GM21423 (cell line): Measurements from ENCODE around the gene FGF5.
"Not testable (repeated sequence)": the region's sequence is repeated elsewhere in the genome, so short reads cannot be mapped to it uniquely, and the experiment has no call there.

Experiments used
- ATAC-seq: cut with Tn5 transposase; IDR thresholded peaks from one replicate; pipeline ENCODE4 v1.9.1; 2021; ENCODE audit warnings: mild to moderate bottlenecking, moderate library complexity; ENCODE audit not compliant: unreplicated experiment

Gene FGF5

DNA sequence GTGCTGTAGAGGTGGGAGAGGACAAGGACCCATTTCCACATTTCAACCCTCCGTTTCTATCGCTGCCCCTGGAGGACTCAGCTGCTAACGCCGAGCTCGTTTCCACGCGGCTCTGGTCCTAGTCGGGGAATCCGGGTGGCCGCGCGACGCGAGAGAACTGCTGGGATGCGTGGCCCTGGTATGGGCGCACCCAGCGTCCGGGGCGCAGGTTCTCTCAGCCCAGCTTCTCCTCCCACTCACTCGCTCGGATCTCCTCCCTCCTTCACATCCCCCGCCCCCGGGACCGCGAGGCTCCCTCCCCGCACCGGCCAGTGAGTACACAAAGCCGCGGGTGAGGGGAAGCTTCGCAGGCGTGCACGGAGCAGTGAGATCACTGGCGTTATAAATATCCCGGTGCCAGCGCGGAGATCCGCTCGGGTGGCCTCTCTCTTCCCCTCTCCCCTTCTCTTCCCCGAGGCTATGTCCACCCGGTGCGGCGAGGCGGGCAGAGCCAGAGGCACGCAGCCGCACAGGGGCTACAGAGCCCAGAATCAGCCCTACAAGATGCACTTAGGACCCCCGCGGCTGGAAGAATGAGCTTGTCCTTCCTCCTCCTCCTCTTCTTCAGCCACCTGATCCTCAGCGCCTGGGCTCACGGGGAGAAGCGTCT, at the start of gene FGF5:
Gene FGF5, plus strand, starts transcription at position 412 of the 649 bp plus-strand sequence. Its CDS starts 161 bp downstream, at position 573.
- peak; percentile 48 for ATAC-seq

GRCh38 chr4:80219301-80220025, 47.0 kb upstream of the FGF5 start:
- ATAC-seq: no peak

GRCh38 chr4:80220711-80221110, 45.8 kb upstream of the FGF5 start:
- no peak for ATAC-seq

- ATAC-seq: no peak
Measured at GRCh38 chr4:80221161-80221560, 45.3 kb upstream of the FGF5 start.

DNA sequence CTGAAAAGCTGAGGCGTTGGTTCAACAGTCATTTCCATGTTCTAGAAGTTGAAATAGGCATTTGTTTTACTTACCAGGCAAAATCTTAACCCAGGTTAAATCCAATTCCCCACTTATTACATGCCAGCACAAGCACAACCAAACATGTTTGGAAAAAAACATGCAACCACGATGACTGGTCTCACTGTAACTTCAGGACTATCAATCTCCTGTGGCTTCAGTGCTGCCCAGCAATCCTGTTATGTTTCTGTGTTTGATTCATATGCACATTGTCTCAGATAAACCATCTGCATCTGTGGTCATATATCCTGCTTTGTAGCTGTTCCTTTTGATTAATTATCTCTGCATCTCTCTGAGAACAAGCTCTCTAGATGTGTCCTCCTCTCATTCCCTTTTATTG, 40.9 kb upstream of the FGF5 start:
- no peak for ATAC-seq

DNA sequence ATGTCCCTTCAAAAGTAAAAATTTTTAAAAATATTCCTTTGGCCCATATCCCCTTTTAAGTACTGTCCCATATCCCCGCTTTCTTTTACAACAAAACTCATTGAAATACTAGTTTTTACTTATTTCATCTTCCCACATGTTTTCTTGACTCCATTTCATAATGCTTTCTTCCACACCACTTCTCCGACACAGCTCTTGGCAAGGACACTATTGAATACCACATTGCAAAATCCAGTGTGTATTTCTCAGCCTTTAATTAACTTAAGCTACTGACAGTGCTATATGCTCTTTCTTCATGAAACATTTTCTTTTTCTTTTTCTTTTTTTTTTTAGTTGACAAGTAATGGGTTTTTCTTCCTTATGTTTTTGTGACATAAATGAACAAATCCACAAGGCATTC, 40.4 kb upstream of the FGF5 start:
- ATAC-seq: no peak

GRCh38 chr4:80228460-80228859, 38.0 kb upstream of the FGF5 start:
- ATAC-seq: no peak

GRCh38 chr4:80229128-80229527, 37.3 kb upstream of the FGF5 start:
- no peak for ATAC-seq

GRCh38 chr4:80229590-80229989, 36.9 kb upstream of the FGF5 start:
- peak; percentile 92 for ATAC-seq

- no peak for ATAC-seq
Measured at GRCh38 chr4:80231180-80231579, 35.3 kb upstream of the FGF5 start.

GRCh38 chr4:80232707-80233370, 33.6 kb upstream of the FGF5 start:
- ATAC-seq: no peak

DNA sequence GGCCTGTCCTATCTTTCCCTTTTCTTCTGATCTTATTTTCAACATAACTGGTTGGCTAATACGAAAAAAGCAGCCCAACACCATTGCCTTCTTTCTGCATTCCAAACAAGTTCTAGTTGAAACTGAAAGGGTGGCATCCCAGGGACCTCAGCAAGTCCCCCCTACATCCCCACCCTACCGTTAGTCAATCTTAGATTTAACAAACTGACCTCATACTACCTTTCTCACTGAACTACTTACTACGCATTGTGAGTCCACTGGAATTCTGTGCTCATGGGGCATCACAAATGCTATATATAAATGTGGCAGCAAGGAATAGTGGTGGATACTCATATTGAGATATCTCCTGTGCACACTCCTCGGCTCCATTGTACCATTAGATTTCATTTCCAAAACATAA, 33.1 kb upstream of the FGF5 start:
- no peak for ATAC-seq

DNA sequence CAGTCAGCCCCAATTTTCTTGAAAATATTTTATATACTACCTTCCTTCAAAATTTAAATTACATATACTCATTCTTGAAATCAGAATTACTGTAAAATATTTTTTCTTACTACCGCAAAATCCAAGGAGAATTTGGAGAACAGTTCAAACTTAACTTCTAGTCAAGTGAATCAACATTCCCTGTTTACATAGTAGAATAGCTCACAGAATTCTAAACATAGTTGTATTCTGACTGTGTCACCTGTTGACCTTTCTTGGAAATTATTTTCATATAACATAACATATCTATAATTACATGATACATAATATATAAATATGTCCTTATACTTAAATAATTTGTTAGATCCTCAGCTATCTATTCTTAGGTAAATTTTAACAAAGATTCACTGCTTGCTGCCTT, 31.0 kb upstream of the FGF5 start:
- ATAC-seq: no peak

GRCh38 chr4:80237992-80238391, 28.5 kb upstream of the FGF5 start:
- ATAC-seq: no peak

DNA sequence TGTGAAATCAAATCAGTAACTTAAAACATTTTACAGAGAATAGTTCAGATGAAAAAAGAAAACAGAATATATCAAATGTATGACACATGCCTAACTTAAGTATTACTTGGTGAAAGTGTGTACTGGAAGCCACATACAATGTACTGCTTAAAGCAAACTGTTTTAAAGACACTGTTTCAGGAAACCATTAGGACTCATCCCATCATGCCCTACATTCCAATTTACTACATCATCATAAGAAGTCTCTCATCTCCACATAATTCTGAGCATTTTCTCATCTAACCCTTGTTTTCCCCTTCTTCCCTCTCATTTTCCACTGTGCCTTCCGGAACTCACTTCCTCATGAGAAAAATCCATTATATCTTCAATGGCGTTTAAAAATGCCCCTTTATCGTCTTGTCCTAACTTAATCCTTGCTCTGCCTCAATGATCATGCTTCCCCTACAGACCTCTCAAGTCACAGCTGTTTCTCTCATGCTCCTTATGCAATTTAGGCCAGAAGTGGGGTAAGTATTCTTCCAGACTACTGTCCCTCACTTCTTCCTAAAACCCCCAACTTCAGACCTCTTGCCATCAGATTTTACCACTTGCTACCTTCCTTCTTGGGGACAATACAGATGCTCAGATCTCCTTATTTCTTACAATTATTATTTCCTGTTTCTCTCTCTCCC, 26.8 kb upstream of the FGF5 start:
- no peak for ATAC-seq

GRCh38 chr4:80240976-80241375, 25.5 kb upstream of the FGF5 start:
- ATAC-seq: no peak

- ATAC-seq: no peak
Measured at GRCh38 chr4:80243274-80244018, 23.0 kb upstream of the FGF5 start.

DNA sequence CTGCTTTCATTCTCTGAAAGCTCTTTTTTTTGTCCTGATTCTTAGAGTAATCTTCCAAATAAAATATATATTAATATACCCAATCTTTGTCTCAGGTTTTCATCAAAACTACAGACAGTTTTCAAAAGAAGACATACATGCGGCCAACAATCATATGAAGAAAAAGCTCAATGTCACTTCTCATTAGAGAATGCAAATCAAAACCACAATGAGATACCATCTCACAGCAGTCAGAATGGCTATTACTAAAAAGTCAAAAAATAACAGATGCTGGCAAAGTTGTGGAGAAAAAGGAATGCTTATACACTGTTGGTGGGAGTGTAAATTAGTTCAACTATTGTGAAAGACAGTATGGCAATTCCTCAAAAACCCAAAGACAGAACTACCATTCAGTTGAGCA, 19.0 kb upstream of the FGF5 start:
- ATAC-seq: not testable (repeated sequence)

DNA sequence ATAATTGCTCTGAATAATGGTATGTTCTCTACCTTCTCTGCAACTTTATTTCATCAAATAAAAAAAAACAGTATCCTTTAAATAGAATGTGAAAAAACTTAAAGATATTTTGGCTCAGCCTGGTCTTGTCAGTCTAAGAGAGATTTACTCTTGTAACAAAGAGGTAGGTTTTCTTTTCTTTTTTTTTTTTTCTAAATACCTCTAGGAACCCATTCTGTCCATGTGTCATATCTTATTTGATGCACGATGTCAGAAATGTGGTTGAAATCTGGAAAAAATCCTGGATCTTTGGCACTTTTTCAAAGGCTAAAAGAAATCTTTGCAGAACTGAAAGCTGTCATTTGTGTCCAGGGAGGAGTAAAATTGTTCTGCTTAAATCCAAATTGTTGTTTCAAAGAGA, 17.3 kb upstream of the FGF5 start:
- no peak for ATAC-seq

DNA sequence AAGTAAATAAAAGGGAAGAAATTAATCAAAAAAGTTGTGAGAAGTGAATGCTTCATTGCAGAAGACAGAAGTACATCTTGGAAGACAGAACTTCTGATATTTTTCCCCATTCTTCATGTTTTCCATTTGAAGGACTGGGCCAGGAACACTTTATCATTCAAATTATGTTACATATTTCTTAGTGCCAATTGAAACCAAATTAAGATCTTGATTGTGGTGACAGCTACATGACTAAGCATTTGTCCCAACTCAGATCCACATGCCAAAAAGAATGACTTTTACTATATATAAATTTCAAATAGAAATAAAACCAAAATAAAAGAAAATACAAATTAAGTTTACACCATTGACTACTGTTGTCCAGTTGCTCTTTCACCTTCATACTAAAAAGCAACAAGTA, 14.0 kb upstream of the FGF5 start:
- no peak for ATAC-seq

DNA sequence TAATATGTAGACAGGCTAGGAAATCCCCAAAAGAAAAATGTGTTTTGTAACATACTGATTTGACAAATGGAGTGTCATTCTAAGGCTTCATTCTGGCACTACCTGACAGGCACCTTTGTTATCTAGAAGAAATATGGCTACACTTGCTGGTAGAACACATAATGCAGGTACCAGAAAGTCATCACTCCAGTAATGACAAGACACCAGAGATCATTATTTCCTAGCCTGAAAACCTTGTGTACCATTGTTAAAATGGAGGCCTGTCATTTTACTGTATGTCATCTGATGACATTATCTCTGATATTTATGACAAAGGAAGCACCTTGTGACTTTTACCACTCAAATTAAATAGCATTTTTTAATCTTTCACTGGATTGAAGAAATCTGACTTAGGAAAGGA, 13.5 kb upstream of the FGF5 start:
- ATAC-seq: no peak
